Stimulated activated CD8-positive, alpha-beta memory T cell treated with anti-CD3 and anti-CD28 coated beads, Interleukin-4, amount 100 ng/mL, for 1 hour (primary cell): Measurements from ENCODE around the gene NDUFAF7.
"Not testable (repeated sequence)": the region's sequence is repeated elsewhere in the genome, so short reads cannot be mapped to it uniquely, and the experiment has no call there.

Experiments used
- DNase-seq, 2 donors: peaks; one replicate each; pipeline ENCODE4 v3.0.0-alpha.2; 2020; ENCODE audit warnings: low read depth in 2 of 2, low spot score in 1 of 2

Gene NDUFAF7

GRCh38 chr2:37231241-37232130 lies at the start of gene NDUFAF7, which contains the start of gene CEBPZ:
Gene NDUFAF7, plus strand, starts transcription at chr2:37231658. Its CDS starts 48 bp downstream, at chr2:37231706.
Gene CEBPZ, minus strand, starts transcription at chr2:37231596. Its CDS starts 29 bp downstream, at chr2:37231567.
- DNase-seq = peak; percentile 67 to 68

GRCh38 chr2:37181726-37182684 lies 49.5 kb upstream of the NDUFAF7 start:
- DNase-seq = no peak

GRCh38 chr2:37188570-37188969 lies 42.9 kb upstream of the NDUFAF7 start, which contains the start of gene SULT6B1:
Gene SULT6B1, minus strand, starts transcription at chr2:37188670. Its CDS starts 30 bp downstream, at chr2:37188640.
- no peak for DNase-seq

GRCh38 chr2:37189452-37190153 lies 41.9 kb upstream of the NDUFAF7 start:
- no peak for DNase-seq

GRCh38 chr2:37190290-37190689 lies 41.2 kb upstream of the NDUFAF7 start:
- no peak for DNase-seq

GRCh38 chr2:37191253-37191652 lies 40.2 kb upstream of the NDUFAF7 start:
- no peak for DNase-seq

- no peak for DNase-seq
These were observed 39.7 kb upstream of the NDUFAF7 start for GRCh38 chr2:37191747-37192146.

GRCh38 chr2:37192551-37192950 lies 38.9 kb upstream of the NDUFAF7 start:
- DNase-seq = no peak

- DNase-seq = not testable (repeated sequence)
These were observed 35.6 kb upstream of the NDUFAF7 start for GRCh38 chr2:37195862-37196319.

GRCh38 chr2:37196320-37197195 lies 34.9 kb upstream of the NDUFAF7 start, which contains the start of gene CEBPZOS:
Gene CEBPZOS, plus strand, starts transcription at chr2:37196496. Its CDS starts 3,209 bp downstream, at chr2:37199705.
- peak; percentile 86 for DNase-seq

- no peak for DNase-seq
These were observed 32.8 kb upstream of the NDUFAF7 start for GRCh38 chr2:37198681-37199065.

GRCh38 chr2:37201208-37201607 lies 30.2 kb upstream of the NDUFAF7 start:
- DNase-seq = no peak

GRCh38 chr2:37201766-37202165 lies 29.7 kb upstream of the NDUFAF7 start:
- DNase-seq = peak in 1 of 2 donors; percentile 19

GRCh38 chr2:37203708-37204107 lies 27.8 kb upstream of the NDUFAF7 start:
- no peak for DNase-seq

GRCh38 chr2:37205071-37205661 lies 26.3 kb upstream of the NDUFAF7 start:
- DNase-seq = not testable (repeated sequence)

GRCh38 chr2:37205689-37206341 lies 25.6 kb upstream of the NDUFAF7 start:
- DNase-seq = no peak

- not testable (repeated sequence) for DNase-seq
These were observed 24.7 kb upstream of the NDUFAF7 start for GRCh38 chr2:37206760-37207159.

GRCh38 chr2:37211212-37211611 lies 20.2 kb upstream of the NDUFAF7 start:
- DNase-seq = no peak

GRCh38 chr2:37211939-37212338 lies 19.5 kb upstream of the NDUFAF7 start:
- DNase-seq = no peak
